Activated gamma-delta T cell (primary cell): Measurements from ENCODE around the gene MYH6.
"Not testable (repeated sequence)": the region's sequence is repeated elsewhere in the genome, so short reads cannot be mapped to it uniquely, and the experiment has no call there.

ENCODE experiments used
- DNase-seq: peaks from one replicate; lab custom pipeline; 2025; lab: John Stamatoyannopoulos, UW

Gene MYH6

GRCh38 chr14:23414906-23415820 lies 7.1 kb upstream of the MYH6 start:
- DNase-seq, result no peak

GRCh38 chr14:23414254-23414653 lies 6.2 kb upstream of the MYH6 start:
- DNase-seq, result no peak

- no peak for DNase-seq
These were observed 5.6 kb upstream of the MYH6 start for GRCh38 chr14:23413681-23414080.

GRCh38 chr14:23411563-23412525 lies 3.8 kb upstream of the MYH6 start:
- no peak for DNase-seq

- DNase-seq, result no peak
These were observed 2.0 kb upstream of the MYH6 start for GRCh38 chr14:23409966-23410635.

- no peak for DNase-seq
These were observed 1.4 kb upstream of the MYH6 start for GRCh38 chr14:23409475-23409874.

- DNase-seq, result no peak
These were observed 196 bp upstream of the MYH6 start for GRCh38 chr14:23408307-23408630.

- DNase-seq, result no peak
These were observed 1.2 kb downstream of the MYH6 start for GRCh38 chr14:23406725-23407355.

- no peak for DNase-seq
These were observed 1.8 kb downstream of the MYH6 start for GRCh38 chr14:23406244-23406643.

- DNase-seq, result no peak
These were observed 2.5 kb downstream of the MYH6 start for GRCh38 chr14:23405516-23406025.

- DNase-seq, result no peak
These were observed 3.0 kb downstream of the MYH6 start for GRCh38 chr14:23405096-23405495.

- no peak for DNase-seq
These were observed 3.7 kb downstream of the MYH6 start for GRCh38 chr14:23404331-23404900.

GRCh38 chr14:23403908-23404307 lies 4.2 kb downstream of the MYH6 start:
- DNase-seq, result no peak

- DNase-seq, result no peak
These were observed 5.0 kb downstream of the MYH6 start for GRCh38 chr14:23403139-23403438.

- DNase-seq, result no peak
These were observed 5.6 kb downstream of the MYH6 start for GRCh38 chr14:23402296-23403138.

GRCh38 chr14:23401291-23401690 lies 6.8 kb downstream of the MYH6 start:
- no peak for DNase-seq

- DNase-seq, result not testable (repeated sequence)
These were observed 7.5 kb downstream of the MYH6 start for GRCh38 chr14:23400496-23401149.

- no peak for DNase-seq
These were observed 8.5 kb downstream of the MYH6 start for GRCh38 chr14:23399591-23399990.

- no peak for DNase-seq
These were observed 8.9 kb downstream of the MYH6 start for GRCh38 chr14:23399136-23399535.

- DNase-seq, result no peak
These were observed 9.7 kb downstream of the MYH6 start for GRCh38 chr14:23398348-23398747.
